ENCODE data around the gene WBP2. TPM values are rescaled to one million over a fixed set of nuclear protein-coding genes. Genes with fewer than 3 reads are reported as not detected.

The WBP2 gene
- total and polyA plus RNA-seq, 2 of the 13 experiments (the other 11 are each of a cell fraction or from before 2014, with no cell fraction given), result 29.2 to 29.5 TPM

DNA sequence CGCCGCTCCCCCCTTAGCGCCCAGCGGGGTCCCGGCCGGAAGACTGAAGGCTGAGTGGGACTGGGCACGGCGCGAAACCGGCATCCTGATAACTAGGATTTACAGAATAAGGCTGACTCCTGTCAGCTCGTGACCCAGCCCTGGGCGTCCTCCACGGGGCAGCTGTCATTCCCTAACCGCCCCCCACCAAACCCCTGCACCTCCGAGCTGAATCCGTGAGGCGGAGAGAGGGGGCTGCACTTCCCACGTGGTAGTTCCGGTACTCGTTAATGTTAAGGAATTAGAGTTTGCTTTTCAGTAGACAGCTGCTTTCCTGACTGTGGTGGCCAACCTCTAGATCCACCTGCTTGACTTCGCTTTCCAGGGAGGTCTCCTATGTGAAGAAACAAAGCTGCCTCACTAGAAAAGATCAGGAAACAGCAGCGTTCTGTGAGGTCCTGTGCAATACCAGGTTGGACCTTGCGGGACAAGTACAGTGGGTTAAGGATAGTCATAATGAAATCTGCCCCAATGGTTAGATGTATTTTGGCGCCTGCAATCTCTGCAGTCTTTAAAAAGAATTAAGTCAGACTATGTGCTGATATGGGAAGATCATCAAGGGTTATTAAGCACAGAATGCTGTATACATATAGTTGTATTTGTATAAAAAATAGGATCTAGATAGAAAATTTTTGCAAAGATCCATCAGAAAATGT lies 1.1 kb upstream of the WBP2 start (continued):
- no peak for TF ChIP-seq PRDM10 (CRISPR knock-in tag; IDR thresholded peaks at IDR 0.05; ENCODE audit: low read depth)
- TF ChIP-seq TAF1 (CRISPR knock-in tag; IDR thresholded peaks at IDR 0.05), result no peak
- no peak for TF ChIP-seq ZNF282 (IDR thresholded peaks at IDR 0.05; ENCODE audit: partially characterized antibody)
- TF ChIP-seq, protein P1, sequence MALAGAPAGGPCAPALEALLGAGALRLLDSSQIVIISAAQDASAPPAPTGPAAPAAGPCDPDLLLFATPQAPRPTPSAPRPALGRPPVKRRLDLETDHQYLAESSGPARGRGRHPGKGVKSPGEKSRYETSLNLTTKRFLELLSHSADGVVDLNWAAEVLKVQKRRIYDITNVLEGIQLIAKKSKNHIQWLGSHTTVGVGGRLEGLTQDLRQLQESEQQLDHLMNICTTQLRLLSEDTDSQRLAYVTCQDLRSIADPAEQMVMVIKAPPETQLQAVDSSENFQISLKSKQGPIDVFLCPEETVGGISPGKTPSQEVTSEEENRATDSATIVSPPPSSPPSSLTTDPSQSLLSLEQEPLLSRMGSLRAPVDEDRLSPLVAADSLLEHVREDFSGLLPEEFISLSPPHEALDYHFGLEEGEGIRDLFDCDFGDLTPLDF (CRISPR knock-in tag; IDR thresholded peaks at IDR 0.05), result no peak; the same call in 1 of the 2 replicates
- TF ChIP-seq PHB2 (IDR thresholded peaks at IDR 0.05; ENCODE audit: partially characterized antibody), result no peak
- no peak for TF ChIP-seq YY1 (IDR thresholded peaks at IDR 0.05; ENCODE audit: insufficient read depth, insufficient replicate concordance, low read depth, low read length)
- 0 out of 2 replicates have a peak, but pooled peaks have one; percentile 20 for TF ChIP-seq TFAP4 (IDR thresholded peaks at IDR 0.05; ENCODE audit: borderline replicate concordance, low read depth)
- TF ChIP-seq, protein P2, sequence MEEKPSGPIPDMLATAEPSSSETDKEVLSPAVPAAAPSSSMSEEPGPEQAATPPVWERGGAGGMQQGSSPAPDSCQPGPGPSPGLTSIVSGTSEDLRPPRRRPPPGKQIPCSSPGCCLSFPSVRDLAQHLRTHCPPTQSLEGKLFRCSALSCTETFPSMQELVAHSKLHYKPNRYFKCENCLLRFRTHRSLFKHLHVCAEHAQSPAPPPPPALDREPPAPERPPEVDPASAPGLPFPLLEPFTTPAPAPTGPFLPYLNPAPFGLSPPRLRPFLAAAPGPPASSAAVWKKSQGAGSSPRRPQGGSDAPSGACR (CRISPR knock-in tag; IDR thresholded peaks at IDR 0.05), result 0 out of 2 replicates have a peak, but pooled peaks have one; percentile 69
- TF ChIP-seq ZNF296 (CRISPR knock-in tag; conservative IDR thresholded peaks at IDR 0.05), result no peak
- TF ChIP-seq SYNCRIP (IDR thresholded peaks at IDR 0.05; ENCODE audit: insufficient read depth, low read depth, low read length), result no peak
- 0 out of 2 replicates have a peak, but pooled peaks have one; percentile 3 for TF ChIP-seq ZNF652 (CRISPR knock-in tag; IDR thresholded peaks at IDR 0.05; ENCODE audit: borderline replicate concordance, low read depth)
- TF ChIP-seq ZNF468 (CRISPR knock-in tag; IDR thresholded peaks at IDR 0.05), result 0 out of 2 replicates have a peak, but pooled peaks have one; percentile 6
- TF ChIP-seq, protein P3, sequence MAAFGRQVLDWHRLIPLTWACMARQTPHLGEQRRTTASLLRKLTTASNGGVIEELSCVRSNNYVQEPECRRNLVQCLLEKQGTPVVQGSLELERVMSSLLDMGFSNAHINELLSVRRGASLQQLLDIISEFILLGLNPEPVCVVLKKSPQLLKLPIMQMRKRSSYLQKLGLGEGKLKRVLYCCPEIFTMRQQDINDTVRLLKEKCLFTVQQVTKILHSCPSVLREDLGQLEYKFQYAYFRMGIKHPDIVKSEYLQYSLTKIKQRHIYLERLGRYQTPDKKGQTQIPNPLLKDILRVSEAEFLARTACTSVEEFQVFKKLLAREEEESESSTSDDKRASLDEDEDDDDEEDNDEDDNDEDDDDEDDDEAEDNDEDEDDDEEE (CRISPR knock-in tag; IDR thresholded peaks at IDR 0.05), result no peak; the same call in 1 of the 2 replicates
- TF ChIP-seq BCL6 (CRISPR knock-in tag; IDR thresholded peaks at IDR 0.05), result 0 out of 2 replicates have a peak, but pooled peaks have one; percentile 25
- TF ChIP-seq HOXD1 (CRISPR knock-in tag; IDR thresholded peaks at IDR 0.05), result 0 out of 2 replicates have a peak, but pooled peaks have one; percentile 16
- TF ChIP-seq ZNF44 (CRISPR knock-in tag; IDR thresholded peaks at IDR 0.05), result no peak
- no peak for TF ChIP-seq GABPA (IDR thresholded peaks at IDR 0.05; ENCODE audit: low read depth, low read length)
- no peak for TF ChIP-seq GABPA (CRISPR knock-in tag; IDR thresholded peaks at IDR 0.05; ENCODE audit: low read depth)
- TF ChIP-seq SATB2 (CRISPR knock-in tag; IDR thresholded peaks at IDR 0.05), result 0 out of 2 replicates have a peak, but pooled peaks have one; percentile 18
- no peak for TF ChIP-seq PHF5A (CRISPR knock-in tag; IDR thresholded peaks at IDR 0.05; ENCODE audit: low read depth, unreplicated experiment)
- 0 out of 2 replicates have a peak, but pooled peaks have one; percentile 42 for TF ChIP-seq ZNF878 (CRISPR knock-in tag; IDR thresholded peaks at IDR 0.05)
- TF ChIP-seq SALL1 (CRISPR knock-in tag; IDR thresholded peaks at IDR 0.05), result 0 out of 2 replicates have a peak, but pooled peaks have one; percentile 40
- no peak for TF ChIP-seq ZNF547 (CRISPR knock-in tag; IDR thresholded peaks at IDR 0.05)

Data from HepG2 (cell line).